ENCODE results near the gene MAN2A1. TPM values are rescaled to one million over a fixed set of nuclear protein-coding genes. Genes with fewer than 3 reads are reported as not detected.

The MAN2A1 gene
- total RNA-seq, 1 donor from 2014 or later, result 33.9 TPM

DNA sequence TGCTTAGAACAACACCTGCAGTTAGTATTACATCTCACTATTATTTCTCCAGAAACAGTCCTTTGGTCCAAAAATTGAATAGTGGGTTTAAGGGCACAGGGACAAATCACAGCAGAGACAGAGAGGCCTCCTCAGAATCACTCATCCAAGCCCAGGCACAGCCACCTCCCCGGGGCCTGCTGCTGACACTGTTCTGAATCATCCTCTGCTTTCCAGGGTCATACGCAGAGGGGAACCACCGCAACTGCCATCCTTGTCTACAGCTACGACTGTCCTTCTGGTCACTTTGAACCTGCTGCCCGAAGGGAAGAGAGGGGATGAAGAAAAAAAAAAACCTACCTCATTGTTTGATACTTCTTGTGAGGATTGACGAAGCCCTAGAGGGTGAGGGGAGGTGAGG is 35.3 kb upstream of the MAN2A1 start:
- intact Hi-C loops (cut with DNase I), result no loop called here
- TF ChIP-seq, protein P1, sequence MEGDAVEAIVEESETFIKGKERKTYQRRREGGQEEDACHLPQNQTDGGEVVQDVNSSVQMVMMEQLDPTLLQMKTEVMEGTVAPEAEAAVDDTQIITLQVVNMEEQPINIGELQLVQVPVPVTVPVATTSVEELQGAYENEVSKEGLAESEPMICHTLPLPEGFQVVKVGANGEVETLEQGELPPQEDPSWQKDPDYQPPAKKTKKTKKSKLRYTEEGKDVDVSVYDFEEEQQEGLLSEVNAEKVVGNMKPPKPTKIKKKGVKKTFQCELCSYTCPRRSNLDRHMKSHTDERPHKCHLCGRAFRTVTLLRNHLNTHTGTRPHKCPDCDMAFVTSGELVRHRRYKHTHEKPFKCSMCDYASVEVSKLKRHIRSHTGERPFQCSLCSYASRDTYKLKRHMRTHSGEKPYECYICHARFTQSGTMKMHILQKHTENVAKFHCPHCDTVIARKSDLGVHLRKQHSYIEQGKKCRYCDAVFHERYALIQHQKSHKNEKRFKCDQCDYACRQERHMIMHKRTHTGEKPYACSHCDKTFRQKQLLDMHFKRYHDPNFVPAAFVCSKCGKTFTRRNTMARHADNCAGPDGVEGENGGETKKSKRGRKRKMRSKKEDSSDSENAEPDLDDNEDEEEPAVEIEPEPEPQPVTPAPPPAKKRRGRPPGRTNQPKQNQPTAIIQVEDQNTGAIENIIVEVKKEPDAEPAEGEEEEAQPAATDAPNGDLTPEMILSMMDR (IDR thresholded peaks at IDR 0.05), result no peak
- TF ChIP-seq POLR2A (IDR thresholded peaks at IDR 0.05), result no peak
- no peak for TF ChIP-seq POLR2AphosphoS5 (IDR thresholded peaks at IDR 0.05; ENCODE audit: insufficient read depth in 1 of 2, low read depth in 1 of 2)
- Histone ChIP-seq H3K4me1 (no peaks in the 10 kb centered on the region), H3K27me3 (no peaks in the 10 kb centered on the region), H3K4me3 (no peak overlapping the region), H3K9me3 (no peaks in the 10 kb centered on the region), H3K36me3 (no peaks in the 10 kb centered on the region), H3K27ac (no peak overlapping the region)
- DNase-seq (ENCODE audit: extremely low spot score in 2 of 2), result no peak

DNA sequence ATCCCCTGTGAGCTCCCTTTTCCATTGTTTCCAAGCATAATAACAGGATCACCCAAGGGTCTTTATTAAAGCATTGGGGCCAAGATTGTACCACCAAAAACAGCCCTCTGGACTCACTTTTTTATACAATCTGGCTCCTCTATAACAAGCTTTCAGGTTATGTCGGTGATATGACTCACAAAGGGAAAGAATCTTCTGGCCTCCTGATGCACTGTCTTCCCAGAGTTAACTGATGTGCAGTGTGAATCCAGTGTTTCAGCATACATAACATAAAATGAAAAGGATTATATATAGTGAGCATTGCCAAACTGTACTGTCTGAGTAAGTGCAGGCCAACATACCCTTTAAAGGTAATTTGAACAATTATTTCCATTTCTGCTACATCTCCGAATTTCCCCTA is 33.9 kb upstream of the MAN2A1 start:
- Histone ChIP-seq H3K27ac (no peak overlapping the region), H3K4me3 (no peak overlapping the region), H3K9me3 (no peaks in the 10 kb centered on the region), H3K36me3 (no peaks in the 10 kb centered on the region), H3K27me3 (no peaks in the 10 kb centered on the region), H3K4me1 (no peaks in the 10 kb centered on the region)
- TF ChIP-seq, protein P1 (IDR thresholded peaks at IDR 0.05), result no peak
- TF ChIP-seq POLR2AphosphoS5 (IDR thresholded peaks at IDR 0.05; ENCODE audit: insufficient read depth in 1 of 2, low read depth in 1 of 2) (no peak), POLR2A (IDR thresholded peaks at IDR 0.05) (no peak)
- DNase-seq (ENCODE audit: extremely low spot score in 2 of 2), result no peak
- intact Hi-C loops (cut with DNase I), result no loop called here

DNA sequence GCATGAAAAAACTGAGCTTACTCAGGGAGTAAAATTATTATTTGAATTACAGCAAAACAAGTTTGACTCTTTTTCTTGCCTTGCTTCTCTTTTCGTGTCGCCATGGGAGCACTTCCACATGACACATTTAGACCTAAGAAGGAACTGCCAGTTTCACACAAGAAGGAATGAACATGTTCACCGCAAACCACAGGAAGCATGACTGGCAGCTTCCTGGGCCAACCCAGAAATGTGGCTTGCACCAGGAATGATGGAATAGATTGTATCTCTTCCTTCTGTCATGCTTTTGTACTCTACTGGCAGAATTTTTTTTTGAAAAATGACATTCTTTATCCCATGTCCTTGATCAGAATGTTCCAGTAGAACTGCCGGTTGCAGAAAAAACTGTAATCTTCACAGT is 32.9 kb upstream of the MAN2A1 start:
- no peaks in the 10 kb centered on the region for H3K4me1 ChIP-seq
- H3K4me3 ChIP-seq, result no peak overlapping the region
- H3K27me3 ChIP-seq, result no peaks in the 10 kb centered on the region
- no peaks in the 10 kb centered on the region for H3K36me3 ChIP-seq
- DNase-seq (ENCODE audit: extremely low spot score in 2 of 2), result no peak
- intact Hi-C loops (cut with DNase I), result no loop called here
- H3K9me3 ChIP-seq, result no peaks in the 10 kb centered on the region
- TF ChIP-seq POLR2A (IDR thresholded peaks at IDR 0.05) (no peak), POLR2AphosphoS5 (IDR thresholded peaks at IDR 0.05; ENCODE audit: insufficient read depth in 1 of 2, low read depth in 1 of 2) (no peak)
- TF ChIP-seq, protein P1 (IDR thresholded peaks at IDR 0.05), result no peak
- no peak overlapping the region for H3K27ac ChIP-seq

DNA sequence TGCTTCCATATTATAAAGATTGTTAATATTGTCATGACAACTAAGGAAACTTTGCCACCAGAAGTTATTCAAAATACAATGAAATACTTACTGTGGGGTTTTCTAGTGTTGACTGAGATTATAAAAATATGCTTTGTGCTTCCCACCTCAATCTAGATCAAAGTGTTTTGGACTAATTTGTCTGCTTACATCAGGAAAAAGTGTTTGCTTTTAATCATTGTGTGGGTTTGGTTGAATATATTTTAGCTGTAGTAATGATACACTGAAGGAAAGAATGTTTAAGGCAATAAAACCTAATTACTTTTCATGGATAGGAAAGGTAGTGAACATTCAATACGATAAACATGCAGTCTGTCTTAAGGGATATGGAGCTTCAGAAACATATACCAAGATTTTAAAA is 29.8 kb upstream of the MAN2A1 start:
- Histone ChIP-seq H3K9me3 (no peaks in the 10 kb centered on the region), H3K4me1 (no peaks in the 10 kb centered on the region), H3K36me3 (no peaks in the 10 kb centered on the region), H3K4me3 (no peak overlapping the region), H3K27ac (no peak overlapping the region), H3K27me3 (no peaks in the 10 kb centered on the region)
- intact Hi-C loops (cut with DNase I), result no loop called here
- TF ChIP-seq POLR2A (IDR thresholded peaks at IDR 0.05) (no peak), POLR2AphosphoS5 (IDR thresholded peaks at IDR 0.05; ENCODE audit: insufficient read depth in 1 of 2, low read depth in 1 of 2) (no peak)
- TF ChIP-seq, protein P1 (IDR thresholded peaks at IDR 0.05), result no peak
- DNase-seq (ENCODE audit: extremely low spot score in 2 of 2), result no peak

DNA sequence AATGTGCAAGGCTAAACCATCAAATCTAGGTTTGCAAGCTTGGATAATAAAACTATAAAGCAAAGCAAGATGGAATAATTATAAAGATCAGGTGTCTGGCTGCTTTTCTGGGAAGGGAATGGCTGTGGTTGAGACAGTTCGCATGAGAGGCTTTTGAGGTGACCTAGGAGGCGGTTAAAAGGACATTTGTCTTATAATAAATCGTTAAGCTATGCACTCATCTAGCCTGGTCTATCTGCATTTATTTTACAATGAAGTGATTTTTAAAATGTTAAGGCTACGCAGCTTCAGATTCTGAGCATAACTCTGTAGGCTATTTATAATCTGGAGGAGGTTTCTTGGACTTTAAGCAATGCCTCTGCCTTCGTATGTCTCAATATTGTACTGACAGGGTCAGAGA is 29.4 kb upstream of the MAN2A1 start:
- no peak for TF ChIP-seq POLR2AphosphoS5 (IDR thresholded peaks at IDR 0.05; ENCODE audit: insufficient read depth in 1 of 2, low read depth in 1 of 2)
- TF ChIP-seq POLR2A (IDR thresholded peaks at IDR 0.05), result no peak
- TF ChIP-seq, protein P1 (IDR thresholded peaks at IDR 0.05), result no peak
- Histone ChIP-seq H3K4me3 (no peak overlapping the region), H3K9me3 (no peaks in the 10 kb centered on the region), H3K27ac (no peak overlapping the region), H3K4me1 (no peaks in the 10 kb centered on the region), H3K36me3 (no peaks in the 10 kb centered on the region), H3K27me3 (no peaks in the 10 kb centered on the region)
- intact Hi-C loops (cut with DNase I), result no loop called here
- DNase-seq (ENCODE audit: extremely low spot score in 2 of 2), result no peak
